Transverse colon (tissue), 4 donors: ENCODE measurements around the gene LYVE1.

Experiments used
- CTCF ChIP-seq, 5 experiments: fragments of 200-600 bp in 3 of 5; fragments of 450-650 bp in 2 of 5; sonication (generic) in 3 of 5; IDR thresholded peaks; 1 replicate in 2 of 5; 2 replicates in 3 of 5; pipeline ENCODE4 v1.5.1; 2016 to 2017; ENCODE audit warnings: antibody characterized with exemption in 5 of 5, inconsistent platforms in 3 of 5, mild to moderate bottlenecking in 2 of 5, moderate library complexity in 1 of 5
- POLR2A ChIP-seq: fragments of 450-650 bp; IDR thresholded peaks from one replicate; pipeline ENCODE4 v1.6.1; 2016; ENCODE audit warnings: antibody characterized with exemption, mild to moderate bottlenecking, moderate library complexity
- POLR2AphosphoS5 ChIP-seq, 3 donors: sonication (generic); formaldehyde crosslinking; IDR thresholded peaks; one replicate each; pipeline ENCODE4 v1.6.1; 2016; ENCODE audit warnings: antibody characterized with exemption in 3 of 3

GRCh38 chr11:10581481-10582019 lies 13.1 kb upstream of the LYVE1 start:
- no peak for TF ChIP-seq CTCF (IDR thresholded peaks at IDR 0.05)
- TF ChIP-seq POLR2A, result no peak
- TF ChIP-seq POLR2AphosphoS5 (IDR thresholded peaks at IDR 0.05), result no peak
